Measurements from ENCODE around the gene MRPL50. TPM values are rescaled to one million over a fixed set of nuclear protein-coding genes. Genes with fewer than 3 reads are reported as not detected.

Gene MRPL50
- total and polyA plus RNA-seq, 8 donors = 10.2 to 24.6 (median 21.5) TPM

DNA sequence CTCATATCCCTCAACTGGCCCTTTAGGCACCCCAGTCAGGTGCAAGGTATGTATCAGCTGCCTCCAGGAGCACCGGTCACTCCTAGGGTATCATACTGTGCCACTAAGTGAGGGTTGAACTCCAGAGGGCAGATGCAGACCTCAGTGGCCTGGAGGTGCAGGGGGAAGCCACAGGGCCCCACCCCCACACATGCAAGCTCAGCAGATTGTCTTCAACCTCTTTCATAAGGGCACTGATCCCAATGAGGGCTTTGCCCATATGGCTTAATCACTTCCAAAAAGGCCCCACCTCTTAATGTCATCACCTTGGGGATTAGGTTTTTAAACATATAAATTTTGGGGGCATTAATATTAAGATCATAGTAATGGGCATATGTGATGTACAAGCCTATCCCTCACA lies 41.8 kb downstream of the MRPL50 start:
- TF ChIP-seq, protein P1, sequence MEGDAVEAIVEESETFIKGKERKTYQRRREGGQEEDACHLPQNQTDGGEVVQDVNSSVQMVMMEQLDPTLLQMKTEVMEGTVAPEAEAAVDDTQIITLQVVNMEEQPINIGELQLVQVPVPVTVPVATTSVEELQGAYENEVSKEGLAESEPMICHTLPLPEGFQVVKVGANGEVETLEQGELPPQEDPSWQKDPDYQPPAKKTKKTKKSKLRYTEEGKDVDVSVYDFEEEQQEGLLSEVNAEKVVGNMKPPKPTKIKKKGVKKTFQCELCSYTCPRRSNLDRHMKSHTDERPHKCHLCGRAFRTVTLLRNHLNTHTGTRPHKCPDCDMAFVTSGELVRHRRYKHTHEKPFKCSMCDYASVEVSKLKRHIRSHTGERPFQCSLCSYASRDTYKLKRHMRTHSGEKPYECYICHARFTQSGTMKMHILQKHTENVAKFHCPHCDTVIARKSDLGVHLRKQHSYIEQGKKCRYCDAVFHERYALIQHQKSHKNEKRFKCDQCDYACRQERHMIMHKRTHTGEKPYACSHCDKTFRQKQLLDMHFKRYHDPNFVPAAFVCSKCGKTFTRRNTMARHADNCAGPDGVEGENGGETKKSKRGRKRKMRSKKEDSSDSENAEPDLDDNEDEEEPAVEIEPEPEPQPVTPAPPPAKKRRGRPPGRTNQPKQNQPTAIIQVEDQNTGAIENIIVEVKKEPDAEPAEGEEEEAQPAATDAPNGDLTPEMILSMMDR (IDR thresholded peaks at IDR 0.05) = no peak
- Histone ChIP-seq H3K4me3 (no peak overlapping the region), H3K9me3 (no peaks in the 10 kb centered on the region), H3K4me1 (no peaks in the 10 kb centered on the region), H3K27me3 (no peaks in the 10 kb centered on the region), H3K27ac (no peak overlapping the region), H3K36me3 (no peaks in the 10 kb centered on the region)
- no peak for ATAC-seq
- intact Hi-C loops (cut with DNase I) = no loop called here
- no peak for DNase-seq

DNA sequence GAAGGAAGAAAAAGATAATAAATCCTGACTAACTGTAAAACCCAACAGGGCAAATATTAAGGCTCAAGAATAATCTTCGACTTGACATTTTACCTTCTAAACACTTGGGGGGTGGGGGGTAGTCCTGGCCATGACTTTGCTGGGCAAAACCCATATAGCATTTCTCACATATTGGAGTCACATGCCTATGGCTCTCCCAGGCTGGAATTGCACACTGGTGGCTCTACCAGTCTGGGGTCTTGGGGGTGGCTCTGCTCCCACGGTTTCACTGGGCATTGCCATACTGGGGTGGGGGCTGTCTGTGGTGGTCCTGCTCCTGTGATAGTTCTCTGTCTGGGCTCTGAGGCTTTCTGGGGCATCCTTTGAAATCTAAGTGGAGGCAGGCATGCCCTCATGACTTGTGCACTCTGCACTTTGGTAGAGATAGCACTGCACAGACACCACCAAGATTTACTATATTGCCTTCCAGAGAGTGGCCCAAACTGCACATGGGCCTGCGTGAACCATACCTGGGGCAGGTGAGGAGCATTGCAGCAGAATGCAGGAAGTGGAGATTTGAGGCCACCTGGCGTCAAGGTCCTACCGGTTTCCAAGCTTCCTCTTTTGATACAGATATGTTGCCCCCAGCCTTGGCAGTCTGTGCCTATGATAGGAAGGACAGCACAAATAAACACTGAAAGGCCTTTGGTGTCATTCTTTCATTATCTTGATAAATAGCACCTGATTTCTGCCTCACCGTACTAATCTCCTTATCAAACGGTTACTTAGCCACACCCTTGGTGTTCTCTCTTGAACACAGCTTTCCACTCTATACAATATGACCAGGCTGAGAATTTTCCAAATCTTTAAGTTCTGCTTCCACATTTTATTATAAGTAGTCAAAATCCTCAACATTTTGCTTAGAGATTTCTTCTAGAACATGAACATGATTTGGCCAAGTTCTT lies 43.4 kb downstream of the MRPL50 start:
- TF ChIP-seq, protein P1 (IDR thresholded peaks at IDR 0.05) = no peak
- no peak overlapping the region for H3K27ac ChIP-seq
- intact Hi-C loops (cut with DNase I) = no loop called here
- no peak for DNase-seq
- H3K27me3 ChIP-seq = no peaks in the 10 kb centered on the region
- H3K36me3 ChIP-seq = no peaks in the 10 kb centered on the region
- H3K4me1 ChIP-seq = no peaks in the 10 kb centered on the region
- no peak for ATAC-seq
- no peaks in the 10 kb centered on the region for H3K9me3 ChIP-seq
- H3K4me3 ChIP-seq = no peak overlapping the region

DNA sequence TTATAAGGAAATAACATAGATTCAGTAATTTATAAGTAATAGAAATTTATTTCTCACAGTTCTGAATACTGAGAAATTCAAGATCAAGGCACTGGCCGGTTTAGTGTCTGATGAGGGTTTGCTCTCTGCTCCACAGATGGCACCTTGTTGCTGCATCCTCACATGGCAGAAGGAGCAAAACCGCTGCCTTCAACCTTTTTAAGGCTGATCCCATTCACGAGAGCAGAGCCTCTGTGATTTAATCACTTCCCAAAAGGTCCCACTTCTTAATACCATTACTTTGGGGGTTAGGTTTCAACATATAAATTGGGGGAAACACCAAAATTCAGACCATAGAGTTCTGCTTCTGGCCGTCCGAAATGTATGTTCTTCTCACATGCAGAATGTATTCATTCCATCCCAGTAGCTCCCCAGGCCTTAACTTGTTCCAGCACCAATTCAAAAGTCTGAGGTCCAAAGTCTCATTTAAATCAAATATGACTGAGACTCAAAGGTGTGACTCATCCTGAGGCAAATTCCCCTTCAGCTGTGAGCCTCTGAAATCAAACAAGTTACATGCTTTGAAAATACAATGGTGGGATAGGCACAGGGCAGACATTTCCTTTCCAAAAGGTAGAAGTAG lies 44.2 kb downstream of the MRPL50 start:
- Histone ChIP-seq H3K9me3 (no peaks in the 10 kb centered on the region), H3K27ac (no peak overlapping the region), H3K4me3 (no peak overlapping the region), H3K36me3 (no peaks in the 10 kb centered on the region), H3K27me3 (no peaks in the 10 kb centered on the region), H3K4me1 (no peaks in the 10 kb centered on the region)
- TF ChIP-seq, protein P1 (IDR thresholded peaks at IDR 0.05) = no peak
- DNase-seq (no peak), ATAC-seq (no peak)
- intact Hi-C loops (cut with DNase I) = no loop called here

GRCh38 chr9:101353683-101354082 lies 44.7 kb downstream of the MRPL50 start:
- Histone ChIP-seq H3K36me3 (no peaks in the 10 kb centered on the region), H3K4me1 (no peaks in the 10 kb centered on the region), H3K4me3 (no peak overlapping the region), H3K27ac (no peak overlapping the region), H3K9me3 (no peaks in the 10 kb centered on the region), H3K27me3 (no peaks in the 10 kb centered on the region)
- intact Hi-C loops (cut with DNase I) = no loop called here
- TF ChIP-seq, protein P1 (IDR thresholded peaks at IDR 0.05) = no peak
- ATAC-seq (no peak), DNase-seq (no peak)

DNA sequence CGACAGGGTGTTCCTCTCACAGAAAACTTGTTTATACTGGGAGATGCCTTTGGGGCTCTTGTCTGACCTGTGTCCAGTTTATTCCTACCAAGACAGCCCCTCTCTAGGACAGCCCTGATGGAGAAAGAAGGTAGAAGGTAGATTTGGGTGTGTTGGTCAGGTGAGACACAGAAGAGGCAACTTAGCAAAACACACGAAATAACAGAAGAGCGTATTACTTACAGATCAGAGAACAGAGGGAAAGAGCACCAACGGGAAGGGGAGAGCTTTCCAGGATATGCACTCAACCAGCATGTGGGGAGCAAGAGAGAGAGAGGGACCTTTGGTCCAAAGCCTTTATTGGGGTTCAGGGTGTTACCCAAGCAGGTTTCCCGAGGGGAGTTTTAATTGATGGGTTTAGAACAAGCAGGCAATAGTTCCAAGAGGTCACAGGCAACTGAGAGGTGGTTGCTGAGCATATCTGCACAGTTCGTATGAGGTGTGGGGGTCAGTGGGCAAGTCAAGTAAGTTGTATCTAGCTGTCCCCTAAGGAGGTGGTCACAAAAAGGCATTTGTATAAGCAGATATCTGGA lies 45.4 kb downstream of the MRPL50 start:
- TF ChIP-seq, protein P1 (IDR thresholded peaks at IDR 0.05) = no peak
- DNase-seq = no peak
- H3K9me3 ChIP-seq = no peaks in the 10 kb centered on the region
- no peak for ATAC-seq
- intact Hi-C loops (cut with DNase I) = no loop called here
- no peaks in the 10 kb centered on the region for H3K36me3 ChIP-seq
- no peak overlapping the region for H3K4me3 ChIP-seq
- no peak overlapping the region for H3K27ac ChIP-seq
- H3K27me3 ChIP-seq = no peaks in the 10 kb centered on the region
- H3K4me1 ChIP-seq = no peaks in the 10 kb centered on the region
